ENCODE measurements around the gene CTBP1.

CTBP1 gene

DNA sequence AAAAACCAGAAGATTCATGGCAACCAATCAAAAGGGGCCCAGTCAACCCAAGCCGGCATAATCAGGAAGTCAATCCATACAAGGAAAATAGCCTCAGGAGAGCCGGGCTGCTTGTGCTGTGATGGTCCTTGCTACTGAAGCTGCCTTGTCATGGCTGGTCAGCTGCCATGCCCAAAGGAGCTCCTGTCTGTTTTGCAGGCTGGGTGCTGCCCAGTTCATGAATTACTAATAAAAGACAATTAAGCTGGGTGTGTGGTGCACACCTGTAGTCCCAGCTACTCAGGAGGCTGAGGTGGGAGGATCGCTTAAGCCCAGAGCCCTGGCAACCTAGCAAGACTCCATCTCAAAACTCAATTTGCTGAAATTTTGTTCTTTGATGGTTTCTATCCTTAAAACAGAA lies 16.0 kb upstream of the CTBP1 start:
- no peak overlapping the region for H3K4me3 Mint-ChIP-seq
- H3K4me1 Mint-ChIP-seq = no peaks in the 10 kb centered on the region
- peaks cover 6% of the 10 kb centered on the region for H3K27me3 Mint-ChIP-seq (ENCODE audit: low read depth)
- H3K36me3 Mint-ChIP-seq (ENCODE audit: low read depth) = peaks cover 37% of the 10 kb centered on the region
- H3K9me3 Mint-ChIP-seq = peaks cover 59% of the 10 kb centered on the region
- TF ChIP-seq, protein P1, sequence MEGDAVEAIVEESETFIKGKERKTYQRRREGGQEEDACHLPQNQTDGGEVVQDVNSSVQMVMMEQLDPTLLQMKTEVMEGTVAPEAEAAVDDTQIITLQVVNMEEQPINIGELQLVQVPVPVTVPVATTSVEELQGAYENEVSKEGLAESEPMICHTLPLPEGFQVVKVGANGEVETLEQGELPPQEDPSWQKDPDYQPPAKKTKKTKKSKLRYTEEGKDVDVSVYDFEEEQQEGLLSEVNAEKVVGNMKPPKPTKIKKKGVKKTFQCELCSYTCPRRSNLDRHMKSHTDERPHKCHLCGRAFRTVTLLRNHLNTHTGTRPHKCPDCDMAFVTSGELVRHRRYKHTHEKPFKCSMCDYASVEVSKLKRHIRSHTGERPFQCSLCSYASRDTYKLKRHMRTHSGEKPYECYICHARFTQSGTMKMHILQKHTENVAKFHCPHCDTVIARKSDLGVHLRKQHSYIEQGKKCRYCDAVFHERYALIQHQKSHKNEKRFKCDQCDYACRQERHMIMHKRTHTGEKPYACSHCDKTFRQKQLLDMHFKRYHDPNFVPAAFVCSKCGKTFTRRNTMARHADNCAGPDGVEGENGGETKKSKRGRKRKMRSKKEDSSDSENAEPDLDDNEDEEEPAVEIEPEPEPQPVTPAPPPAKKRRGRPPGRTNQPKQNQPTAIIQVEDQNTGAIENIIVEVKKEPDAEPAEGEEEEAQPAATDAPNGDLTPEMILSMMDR (IDR thresholded peaks at IDR 0.05; ENCODE audit: unreplicated experiment in 3 of 3) = no peak
- no peak overlapping the region for H3K27ac Mint-ChIP-seq

DNA sequence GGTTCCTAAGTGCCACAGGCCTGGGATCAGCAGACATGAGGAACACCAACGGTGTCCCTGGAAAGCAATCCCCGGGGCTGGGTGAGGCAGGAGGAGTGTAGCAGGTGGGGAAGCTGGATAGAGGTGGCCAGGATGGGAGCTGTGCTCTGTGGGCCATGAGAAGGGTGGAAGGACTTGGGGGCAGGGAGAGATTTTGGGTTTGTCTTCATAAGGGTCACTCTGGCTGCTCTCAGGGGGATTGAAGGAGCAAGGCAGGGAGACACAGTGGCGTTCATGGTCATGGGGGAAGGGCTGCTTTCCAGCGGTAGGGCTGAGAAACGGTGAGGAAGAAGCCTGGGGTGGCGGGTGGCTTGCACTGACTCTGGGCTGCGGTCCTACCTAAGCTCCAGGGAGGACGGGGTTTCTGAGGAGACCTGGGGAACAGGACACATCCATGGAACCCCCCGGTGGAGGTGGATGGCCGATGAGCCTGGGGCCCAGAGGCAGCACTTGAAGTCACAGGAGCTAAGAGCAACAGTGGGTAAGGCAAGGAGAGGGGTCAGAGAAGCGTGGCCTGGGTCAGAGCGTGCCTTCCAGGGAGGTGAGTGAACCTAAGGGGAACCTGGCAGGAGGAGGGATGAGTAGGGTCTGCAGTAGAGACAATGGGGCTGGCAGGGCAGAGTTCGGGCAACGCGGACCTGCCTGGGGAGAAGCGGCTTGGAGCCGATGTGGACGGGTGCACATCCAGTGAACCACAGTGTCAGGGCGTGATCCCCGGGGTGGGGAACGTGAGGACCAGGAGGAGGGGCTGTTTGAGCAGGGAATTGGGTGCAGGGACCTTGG lies 12.4 kb upstream of the CTBP1 start:
- Mint-ChIP-seq H3K4me1 (no peaks in the 10 kb centered on the region), H3K9me3 (peaks cover 51% of the 10 kb centered on the region), H3K27me3 (ENCODE audit: low read depth) (peaks cover 6% of the 10 kb centered on the region), H3K4me3 (no peak overlapping the region), H3K27ac (no peak overlapping the region), H3K36me3 (ENCODE audit: low read depth) (peaks cover 33% of the 10 kb centered on the region)
- TF ChIP-seq, protein P1 (IDR thresholded peaks at IDR 0.05; ENCODE audit: unreplicated experiment in 3 of 3) = no peak

DNA sequence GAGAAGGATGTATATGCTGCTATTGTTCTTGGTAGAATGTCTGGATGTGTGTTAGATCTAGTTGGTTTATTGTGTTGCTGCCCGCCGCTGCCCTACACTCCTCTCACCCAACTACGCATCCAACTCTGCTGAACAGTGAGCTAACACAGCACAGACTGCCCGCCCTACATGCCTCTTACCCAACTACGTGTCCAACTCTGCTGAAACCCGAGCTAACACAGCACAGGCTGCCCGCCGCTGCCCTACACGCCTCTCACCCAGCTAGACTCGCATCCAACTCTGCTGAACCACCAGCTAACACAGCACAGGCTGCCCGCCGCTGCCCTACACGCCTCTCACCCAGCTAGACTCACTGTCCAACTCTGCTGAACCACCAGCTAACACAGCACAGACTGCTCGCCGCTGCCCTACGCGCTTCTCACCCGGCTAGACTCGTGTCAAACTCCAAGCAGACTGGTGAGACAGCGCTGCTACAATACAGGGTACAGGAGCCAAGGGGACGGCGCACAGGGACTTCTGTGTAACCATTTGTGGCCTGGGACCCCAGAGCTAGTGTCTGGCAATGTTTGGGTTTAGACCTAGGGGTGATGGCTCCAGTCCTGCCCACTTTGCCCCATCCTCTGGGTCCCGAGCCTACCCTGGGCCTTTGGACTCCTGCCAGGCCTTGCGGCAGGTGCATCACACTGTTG lies 11.6 kb upstream of the CTBP1 start:
- Mint-ChIP-seq H3K27ac (peak overlapping the region in 1 of 3 experiments; percentile 32), H3K27me3 (ENCODE audit: low read depth) (peaks cover 6% of the 10 kb centered on the region), H3K9me3 (peaks cover 52% of the 10 kb centered on the region), H3K36me3 (ENCODE audit: low read depth) (peaks cover 33% of the 10 kb centered on the region), H3K4me1 (no peaks in the 10 kb centered on the region), H3K4me3 (no peak overlapping the region)
- TF ChIP-seq, protein P1 (IDR thresholded peaks at IDR 0.05; ENCODE audit: unreplicated experiment in 3 of 3) = no peak

DNA sequence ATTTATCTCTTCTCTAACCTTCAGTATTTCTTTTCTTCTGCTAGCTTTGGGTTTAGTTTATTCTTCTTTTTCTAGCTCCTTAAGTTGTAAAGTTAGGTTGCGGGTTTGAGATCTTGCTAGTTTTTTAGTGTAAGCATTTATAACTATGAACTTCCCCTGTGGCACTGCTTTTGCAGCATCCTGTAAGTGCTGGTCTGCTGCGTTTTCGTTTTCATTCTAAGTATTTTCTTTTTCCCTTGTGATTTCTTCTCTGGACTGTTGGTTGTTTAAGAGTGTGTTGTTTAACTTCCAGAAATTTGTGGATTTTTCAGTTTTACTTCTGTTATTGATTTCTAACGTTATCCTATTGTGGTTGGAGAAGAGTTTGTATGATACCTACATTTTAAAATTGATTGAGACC lies 11.0 kb upstream of the CTBP1 start:
- Mint-ChIP-seq H3K27me3 (ENCODE audit: low read depth) (peaks cover 6% of the 10 kb centered on the region), H3K27ac (peak overlapping the region in 1 of 3 experiments; percentile 32), H3K4me3 (no peak overlapping the region), H3K9me3 (peaks cover 56% of the 10 kb centered on the region), H3K36me3 (ENCODE audit: low read depth) (peaks cover 34% of the 10 kb centered on the region), H3K4me1 (no peaks in the 10 kb centered on the region)
- TF ChIP-seq, protein P1 (IDR thresholded peaks at IDR 0.05; ENCODE audit: unreplicated experiment in 3 of 3) = no peak

DNA sequence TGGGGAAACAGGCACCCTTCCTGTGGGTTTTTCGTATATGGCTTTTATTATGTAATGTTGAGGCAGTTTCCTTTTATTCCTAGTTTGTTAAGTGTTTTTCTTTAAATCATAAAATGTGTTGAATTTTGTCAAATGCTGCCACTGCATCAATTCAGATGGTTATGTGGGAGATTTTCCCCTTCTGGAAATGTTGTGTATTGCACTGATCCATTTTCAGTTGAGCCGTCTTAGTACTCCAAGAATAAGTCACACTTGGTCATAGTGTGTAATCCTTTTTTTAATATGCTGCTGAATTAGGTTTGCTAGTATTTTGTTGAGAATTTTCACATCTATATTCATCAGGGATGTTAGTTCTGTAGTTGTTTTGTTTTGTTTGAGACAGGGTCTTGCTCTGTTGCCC lies 9.5 kb upstream of the CTBP1 start:
- Mint-ChIP-seq H3K9me3 (peaks cover 69% of the 10 kb centered on the region), H3K4me3 (no peak overlapping the region), H3K36me3 (ENCODE audit: low read depth) (peaks cover 40% of the 10 kb centered on the region), H3K27me3 (ENCODE audit: low read depth) (peaks cover 6% of the 10 kb centered on the region), H3K4me1 (no peaks in the 10 kb centered on the region), H3K27ac (no peak overlapping the region)
- TF ChIP-seq, protein P1 (IDR thresholded peaks at IDR 0.05; ENCODE audit: unreplicated experiment in 3 of 3) = no peak
